A549 (cell line): ENCODE measurements around the gene DHRS4.

Experiments used
- CBX2 ChIP-seq: fragments of 200-600 bp; sonication (generic); IDR thresholded peaks from 2 replicates; pipeline ENCODE4 v1.6.1; 2016; ENCODE audit warnings: low read depth, mild to moderate bottlenecking, borderline replicate concordance
- EHF ChIP-seq: fragments of 250-450 bp; sonication (Bioruptor Pico); IDR thresholded peaks from 2 replicates; pipeline ENCODE4 v1.5.0; 2020; ENCODE audit warnings: mild to moderate bottlenecking
- EP300 ChIP-seq, 2 experiments: fragments of >200 bp; sonication (Bioruptor Twin); formaldehyde crosslinking; IDR thresholded peaks; 2 replicates in 1 of 2; 3 replicates in 1 of 2; pipeline ENCODE4 v1.6.1; 2016 to 2017
- KDM1A ChIP-seq: fragments of 200-600 bp; sonication (generic); IDR thresholded peaks from 2 replicates; pipeline ENCODE4 v1.6.1; 2016; ENCODE audit warnings: low read depth, mild to moderate bottlenecking
- MYC ChIP-seq: IDR thresholded peaks from 2 replicates; pipeline ENCODE4 v1.6.1; 2012; ENCODE audit warnings: mild to moderate bottlenecking, inconsistent platforms, low read length, improper control_type of control experiment, borderline replicate concordance
- PHF8 ChIP-seq: fragments of 200-600 bp; sonication (generic); IDR thresholded peaks from 2 replicates; pipeline ENCODE4 v1.6.1; 2016; ENCODE audit warnings: low read depth, mild to moderate bottlenecking, antibody characterized with exemption, moderate library complexity, borderline replicate concordance
- REST ChIP-seq: fragments of 200-600 bp; sonication (generic); IDR thresholded peaks from 2 replicates; pipeline ENCODE4 v1.6.1; 2016; ENCODE audit warnings: antibody characterized with exemption, mild to moderate bottlenecking, moderate library complexity
- TF ChIP-seq, protein P1 (sequence below): fragments of >200 bp; sonication (Bioruptor Twin); formaldehyde crosslinking; IDR thresholded peaks from 3 replicates; pipeline ENCODE4 v1.5.1; 2016

- no peak for TF ChIP-seq KDM1A
- TF ChIP-seq, protein P1, sequence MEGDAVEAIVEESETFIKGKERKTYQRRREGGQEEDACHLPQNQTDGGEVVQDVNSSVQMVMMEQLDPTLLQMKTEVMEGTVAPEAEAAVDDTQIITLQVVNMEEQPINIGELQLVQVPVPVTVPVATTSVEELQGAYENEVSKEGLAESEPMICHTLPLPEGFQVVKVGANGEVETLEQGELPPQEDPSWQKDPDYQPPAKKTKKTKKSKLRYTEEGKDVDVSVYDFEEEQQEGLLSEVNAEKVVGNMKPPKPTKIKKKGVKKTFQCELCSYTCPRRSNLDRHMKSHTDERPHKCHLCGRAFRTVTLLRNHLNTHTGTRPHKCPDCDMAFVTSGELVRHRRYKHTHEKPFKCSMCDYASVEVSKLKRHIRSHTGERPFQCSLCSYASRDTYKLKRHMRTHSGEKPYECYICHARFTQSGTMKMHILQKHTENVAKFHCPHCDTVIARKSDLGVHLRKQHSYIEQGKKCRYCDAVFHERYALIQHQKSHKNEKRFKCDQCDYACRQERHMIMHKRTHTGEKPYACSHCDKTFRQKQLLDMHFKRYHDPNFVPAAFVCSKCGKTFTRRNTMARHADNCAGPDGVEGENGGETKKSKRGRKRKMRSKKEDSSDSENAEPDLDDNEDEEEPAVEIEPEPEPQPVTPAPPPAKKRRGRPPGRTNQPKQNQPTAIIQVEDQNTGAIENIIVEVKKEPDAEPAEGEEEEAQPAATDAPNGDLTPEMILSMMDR: no peak
- peak in 1 of 2 experiments; percentile 46; a peak in 1 of 5 replicates for TF ChIP-seq EP300 (IDR thresholded peaks at IDR 0.05)
- no peak for TF ChIP-seq MYC
- no peak for TF ChIP-seq PHF8
- no peak for TF ChIP-seq REST
- no peak for TF ChIP-seq CBX2
- TF ChIP-seq EHF (CRISPR knock-in tag): no peak
Measured at GRCh38 chr14:23984891-23985602, 31.5 kb downstream of the DHRS4 start.
